ENCODE data around the gene ZFPL1. TPM values are rescaled to one million over a fixed set of nuclear protein-coding genes. Genes with fewer than 3 reads are reported as not detected.

Gene ZFPL1
- total RNA-seq, 2 experiments from 2014 or later: 27.2 to 29.8 TPM

GRCh38 chr11:65121447-65121864 lies 37.4 kb downstream of the ZFPL1 start:
- Mint-ChIP-seq H3K27me3 (no peaks in the 10 kb centered on the region), H3K9me3 (no peaks in the 10 kb centered on the region), H3K27ac (peak overlapping the region; percentile 99), H3K36me3 (ENCODE audit: low read depth) (peaks cover 53% of the 10 kb centered on the region), H3K4me1 (peaks cover 47% of the 10 kb centered on the region), H3K4me3 (peak overlapping the region; percentile 98)
- DNase-seq: peak; percentile 40
- POLR2A ChIA-PET: interaction anchor here (0.6 to 1.0 kb wide), 5 partner anchors 10 to 600 kb away, joined by 3 to 5 read pairs (median 3); partner anchors contain the start of gene SYVN1
- CTCF ChIA-PET: interaction anchor here (0.8 to 2.2 kb wide), 13 partner anchors 8 to 342 kb away, joined by 3 to 8 read pairs (median 4); partner anchors contain the start of genes ARL2 and CAPN1

GRCh38 chr11:65121865-65122696 lies 38.1 kb downstream of the ZFPL1 start, which contains the start of the genes FAU and MRPL49:
Gene FAU, minus strand, starts transcription at chr11:65122134. Its CDS starts 321 bp downstream, at chr11:65121813.
Gene MRPL49, plus strand, starts transcription at chr11:65122321. Its CDS starts 26 bp downstream, at chr11:65122347.
- peaks cover 44% of the 10 kb centered on the region for H3K4me1 Mint-ChIP-seq
- CTCF ChIA-PET: interaction anchor here (0.7 to 2.2 kb wide), 15 partner anchors 9 to 394 kb away, joined by 3 to 8 read pairs (median 4); partner anchors contain the start of genes ARL2 and CAPN1
- peak within 1 kb of the TSS; percentile 99 for H3K27ac Mint-ChIP-seq

DNA sequence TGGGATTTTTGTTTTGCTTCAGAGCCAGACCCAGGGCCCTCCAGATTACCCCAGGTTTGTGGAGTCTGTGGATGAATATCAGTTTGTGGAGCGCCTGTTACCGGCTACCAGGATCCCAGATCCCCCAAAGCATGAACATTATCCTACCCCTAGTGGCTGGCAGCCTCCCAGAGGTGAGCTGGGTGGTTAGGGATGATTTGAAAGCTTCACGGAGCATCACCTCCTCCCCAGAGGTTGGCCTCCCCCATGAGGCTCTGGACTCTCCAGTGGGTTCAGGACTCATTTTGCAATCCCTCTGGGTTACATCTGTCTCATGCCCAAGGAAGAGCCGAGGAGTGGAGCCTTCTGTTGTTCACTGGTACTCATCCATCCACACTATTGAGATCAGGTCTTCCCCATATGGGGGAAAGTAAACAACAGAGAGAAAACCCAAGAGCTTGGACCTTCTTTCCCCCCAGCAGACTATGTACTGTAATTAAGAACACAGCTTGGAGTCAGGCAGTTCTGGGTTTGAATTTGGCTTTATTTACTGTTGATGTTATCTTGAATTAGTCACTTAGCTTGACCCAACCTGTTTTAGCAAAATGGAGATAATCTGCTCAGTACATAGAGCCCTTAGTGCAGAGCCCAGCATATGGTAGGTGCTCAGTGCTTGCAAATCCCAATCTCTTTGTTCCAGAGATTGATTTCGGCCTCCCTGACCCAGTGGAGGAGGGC lies 40.6 kb downstream of the ZFPL1 start:
- Mint-ChIP-seq H3K36me3 (ENCODE audit: low read depth) (peaks cover 46% of the 10 kb centered on the region), H3K27me3 (no peaks in the 10 kb centered on the region), H3K4me3 (peak overlapping the region; percentile 33), H3K4me1 (peaks cover 32% of the 10 kb centered on the region), H3K27ac (no peak overlapping the region), H3K9me3 (no peaks in the 10 kb centered on the region)
- POLR2A ChIA-PET: no interaction called here
- DNase-seq: no peak
- CTCF ChIA-PET: interaction anchor here (1.0 to 1.7 kb wide), 3 partner anchors 12 to 14 kb away, joined by 4 read pairs; partner anchors contain the start of gene TM7SF2

More at GRCh38 chr11:65121865-65122696, 38.1 kb downstream of the ZFPL1 start, which contains the start of the genes FAU and MRPL49:
- no peaks in the 10 kb centered on the region for H3K9me3 Mint-ChIP-seq
- DNase-seq: peak; percentile 100
- H3K27me3 Mint-ChIP-seq: no peaks in the 10 kb centered on the region
- H3K36me3 Mint-ChIP-seq (ENCODE audit: low read depth): peaks cover 58% of the 10 kb centered on the region
- H3K4me3 Mint-ChIP-seq: peak within 1 kb of the TSS; percentile 98
- POLR2A ChIA-PET: interaction anchor here (0.6 to 1.0 kb wide), 6 partner anchors 10 to 648 kb away, joined by 3 to 5 read pairs (median 3); partner anchors contain the start of gene SYVN1

GRCh38 chr11:65125197-65126056 lies 41.4 kb downstream of the ZFPL1 start:
- DNase-seq: no peak
- POLR2A ChIA-PET: no interaction called here
- no peaks in the 10 kb centered on the region for H3K27me3 Mint-ChIP-seq
- H3K4me3 Mint-ChIP-seq: no peak overlapping the region
- H3K36me3 Mint-ChIP-seq (ENCODE audit: low read depth): peaks cover 41% of the 10 kb centered on the region
- CTCF ChIA-PET: interaction anchor here (1.5 to 1.7 kb wide), 2 partner anchors 13 to 15 kb away, joined by 4 read pairs; partner anchors contain the start of gene TM7SF2
- peaks cover 24% of the 10 kb centered on the region for H3K4me1 Mint-ChIP-seq
- H3K27ac Mint-ChIP-seq: no peak overlapping the region
- H3K9me3 Mint-ChIP-seq: no peaks in the 10 kb centered on the region

- DNase-seq: no peak
- ChIA-PET CTCF (interaction anchor here (1.4 kb wide), 1 partner anchor 16 kb away, joined by 4 read pairs; no protein-coding TSS in a partner anchor), POLR2A (no interaction called here)
- no peaks in the 10 kb centered on the region for H3K9me3 Mint-ChIP-seq
- no peak overlapping the region for H3K27ac Mint-ChIP-seq
- H3K36me3 Mint-ChIP-seq (ENCODE audit: low read depth): peaks cover 32% of the 10 kb centered on the region
- H3K4me3 Mint-ChIP-seq: no peak overlapping the region
- H3K27me3 Mint-ChIP-seq: no peaks in the 10 kb centered on the region
- H3K4me1 Mint-ChIP-seq: peaks cover 14% of the 10 kb centered on the region
Measured at GRCh38 chr11:65126624-65127274, 42.7 kb downstream of the ZFPL1 start.

DNA sequence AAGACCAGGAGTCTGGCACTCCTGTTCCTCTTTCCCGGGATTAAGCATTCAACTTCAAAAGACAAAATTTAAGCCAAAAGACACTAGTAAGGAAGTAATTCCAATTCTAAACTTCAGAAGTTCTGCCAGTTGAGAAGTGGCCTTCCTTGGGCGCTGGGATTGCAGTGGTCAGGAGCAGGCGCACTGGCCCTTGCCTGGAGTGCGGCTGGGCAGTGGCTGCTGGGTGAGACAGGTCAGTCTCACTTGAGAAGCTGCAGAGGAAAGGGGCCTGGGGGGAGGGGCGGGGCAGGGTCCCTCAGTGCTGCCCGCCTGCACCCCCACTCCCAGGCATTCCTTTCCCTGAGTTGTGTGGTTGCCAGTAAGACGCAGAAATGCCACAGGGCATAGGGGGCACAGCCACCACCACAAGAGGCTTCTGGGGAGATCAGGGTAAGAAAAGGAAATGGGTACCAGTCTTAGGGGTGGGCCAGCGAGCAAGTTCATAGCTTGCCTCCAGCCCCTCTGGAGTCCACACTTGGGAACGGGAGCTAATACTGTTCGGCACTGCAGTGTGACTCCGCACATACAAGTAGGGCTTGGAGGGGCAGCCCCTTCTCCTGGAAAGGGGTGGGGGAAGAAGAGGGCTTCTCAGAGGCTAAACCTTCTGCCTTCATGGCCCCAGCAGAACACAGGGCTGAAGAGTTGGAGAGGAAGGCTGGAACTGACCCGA lies 43.6 kb downstream of the ZFPL1 start:
- POLR2A ChIA-PET: no interaction called here
- no peak overlapping the region for H3K27ac Mint-ChIP-seq
- H3K36me3 Mint-ChIP-seq (ENCODE audit: low read depth): peaks cover 30% of the 10 kb centered on the region
- H3K4me1 Mint-ChIP-seq: peaks cover 13% of the 10 kb centered on the region
- no peaks in the 10 kb centered on the region for H3K27me3 Mint-ChIP-seq
- CTCF ChIA-PET: interaction anchor here (1.0 to 2.2 kb wide), 5 partner anchors 11 to 259 kb away, joined by 3 to 6 read pairs (median 3); partner anchors contain the start of gene ZNHIT2
- H3K9me3 Mint-ChIP-seq: no peaks in the 10 kb centered on the region
- DNase-seq: no peak
- no peak overlapping the region for H3K4me3 Mint-ChIP-seq

DNA sequence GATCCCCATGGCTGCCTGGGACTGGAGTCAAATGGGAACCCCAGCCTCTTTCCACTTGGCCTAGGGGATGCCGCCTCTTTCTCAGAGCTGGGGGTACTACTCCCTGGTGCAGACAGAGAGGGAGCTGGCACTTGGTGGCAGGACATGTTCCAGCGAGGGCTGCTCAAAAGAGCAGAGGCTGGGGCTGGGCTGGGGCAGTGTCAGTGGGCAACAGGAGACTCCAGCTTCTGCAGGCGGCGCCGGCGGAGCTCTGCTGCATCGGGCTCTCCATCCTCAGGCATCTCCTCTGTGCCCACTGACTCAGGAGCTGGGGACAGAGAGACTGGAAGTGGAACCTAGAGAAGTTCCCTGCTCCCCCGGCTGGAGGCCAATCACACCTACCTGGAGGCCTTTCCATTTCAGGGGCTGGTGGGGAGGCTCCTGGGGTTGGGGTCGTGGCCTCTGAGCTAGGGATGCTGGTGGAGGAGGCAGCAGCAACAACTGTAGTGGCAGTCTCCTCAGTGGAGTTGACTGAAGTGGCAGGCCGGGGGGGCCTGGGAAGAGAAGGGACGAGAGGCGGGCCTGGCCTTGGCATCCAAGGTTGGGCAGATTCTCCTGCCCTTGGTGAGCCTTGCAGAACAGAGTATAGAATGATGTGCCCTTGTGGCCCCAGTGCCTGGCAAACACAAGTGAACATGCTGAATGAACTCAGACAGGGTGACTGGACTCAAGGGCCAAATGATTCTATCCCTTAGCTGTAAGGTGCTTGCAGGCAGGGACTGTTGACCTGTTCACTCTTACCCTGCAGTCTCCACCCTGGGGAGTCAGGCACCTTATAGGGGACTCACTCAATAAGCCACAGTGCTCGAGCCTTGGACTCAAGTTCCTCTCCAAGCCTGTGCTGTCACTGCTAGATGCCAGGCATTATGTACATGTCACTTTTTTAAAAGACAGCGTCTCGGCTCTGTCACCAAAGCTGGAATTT lies 44.4 kb downstream of the ZFPL1 start:
- Mint-ChIP-seq H3K27ac (no peak overlapping the region), H3K4me3 (no peak overlapping the region), H3K4me1 (peaks cover 16% of the 10 kb centered on the region), H3K27me3 (no peaks in the 10 kb centered on the region), H3K9me3 (no peaks in the 10 kb centered on the region), H3K36me3 (ENCODE audit: low read depth) (peaks cover 35% of the 10 kb centered on the region)
- DNase-seq: no peak
- CTCF ChIA-PET: interaction anchor here (0.8 to 2.2 kb wide), 5 partner anchors 10 to 260 kb away, joined by 3 to 6 read pairs (median 3); partner anchors contain the start of gene ZNHIT2
- POLR2A ChIA-PET: interaction anchor here (0.8 kb wide), 1 partner anchor 16 kb away, joined by 6 read pairs; no protein-coding TSS in a partner anchor

DNA sequence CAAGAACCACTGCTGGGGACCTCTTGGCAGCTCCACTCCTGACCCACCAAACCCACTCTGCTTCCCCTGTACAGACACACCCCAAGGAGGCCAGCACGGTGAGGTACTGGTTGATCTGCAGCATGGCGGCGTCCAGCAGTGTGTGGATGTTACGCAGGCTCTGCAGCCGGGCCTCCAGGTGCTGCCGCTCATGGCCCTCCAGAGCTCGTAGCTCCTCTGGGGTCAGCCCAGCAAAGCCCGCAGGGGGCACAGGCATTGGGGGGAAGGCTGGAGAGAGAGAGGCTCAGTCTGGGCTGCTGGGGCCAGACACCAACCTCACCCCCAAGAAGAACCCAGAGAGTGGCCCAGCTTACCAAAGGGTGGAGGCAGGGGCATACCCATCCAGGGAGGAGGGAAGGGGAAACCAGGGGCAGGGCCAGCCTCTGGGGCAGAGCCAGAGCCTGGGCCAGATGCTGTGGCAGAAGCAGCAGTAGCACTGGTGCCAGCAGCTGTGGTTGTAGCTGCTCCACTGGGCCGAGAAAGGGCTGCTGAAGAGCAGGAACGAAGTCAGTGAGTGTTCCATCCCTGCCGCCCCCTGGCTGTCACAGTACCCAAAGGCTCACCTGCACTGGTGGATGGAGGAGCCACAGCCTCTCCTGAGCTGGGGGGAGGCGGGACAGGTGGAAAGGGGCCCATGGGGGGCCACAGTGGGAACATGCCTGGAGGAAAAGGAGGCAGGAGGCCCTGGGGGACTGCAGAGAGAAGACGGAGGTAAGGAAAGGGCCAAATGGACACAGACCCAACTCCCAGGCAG lies 45.8 kb downstream of the ZFPL1 start:
- DNase-seq: no peak
- H3K4me1 Mint-ChIP-seq: peaks cover 13% of the 10 kb centered on the region
- H3K27me3 Mint-ChIP-seq: no peaks in the 10 kb centered on the region
- POLR2A ChIA-PET: no interaction called here
- H3K9me3 Mint-ChIP-seq: no peaks in the 10 kb centered on the region
- H3K36me3 Mint-ChIP-seq (ENCODE audit: low read depth): peaks cover 27% of the 10 kb centered on the region
- CTCF ChIA-PET: interaction anchor here (2.2 kb wide), 1 partner anchor 13 kb away, joined by 6 read pairs; the partner anchor contains the start of gene ZNHIT2
- H3K27ac Mint-ChIP-seq: no peak overlapping the region
- no peak overlapping the region for H3K4me3 Mint-ChIP-seq

DNA sequence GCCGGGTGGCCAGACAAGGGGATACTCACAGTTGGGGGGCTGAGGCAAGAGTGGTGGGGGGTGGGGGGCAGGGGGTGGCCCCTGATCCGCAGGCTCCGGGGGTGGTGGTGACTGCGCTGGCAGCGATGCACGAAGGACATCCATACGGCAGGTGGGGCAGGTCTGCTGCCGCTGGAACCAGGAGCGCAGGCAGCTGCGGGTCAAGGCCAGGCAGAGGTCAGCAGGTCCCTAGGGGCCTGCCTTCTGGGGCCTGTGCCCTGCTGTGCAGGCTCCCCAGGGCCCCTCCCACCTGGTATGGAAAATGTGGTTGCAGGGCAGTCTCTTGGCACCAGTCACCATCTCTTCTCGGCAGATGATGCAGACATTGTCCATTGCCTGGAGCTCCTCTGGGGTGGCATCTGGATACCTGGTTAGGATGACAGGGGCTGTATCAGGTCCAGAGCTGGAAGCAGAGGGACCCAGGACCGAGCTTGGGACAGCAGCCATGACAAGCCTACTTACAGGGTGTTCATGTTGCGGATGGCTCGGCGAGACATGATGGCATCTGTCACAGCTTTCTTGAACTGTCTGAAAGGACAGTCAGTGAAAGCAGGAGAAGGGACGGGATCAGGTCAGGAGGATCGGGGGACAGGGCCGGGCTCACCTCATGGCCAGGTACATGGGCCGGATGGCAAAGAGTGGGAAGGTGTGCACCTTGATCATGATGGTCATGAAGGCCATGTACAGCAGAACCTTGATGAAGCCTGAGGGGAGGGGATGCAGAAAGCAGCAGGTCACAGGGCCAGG lies 46.8 kb downstream of the ZFPL1 start:
- H3K36me3 Mint-ChIP-seq (ENCODE audit: low read depth): peaks cover 25% of the 10 kb centered on the region
- H3K4me1 Mint-ChIP-seq: peaks cover 18% of the 10 kb centered on the region
- ChIA-PET POLR2A (no interaction called here), CTCF (interaction anchor here (0.7 to 2.1 kb wide), 3 partner anchors 9 to 36 kb away, joined by 3 to 7 read pairs (median 3); partner anchors contain the start of genes FAU, MRPL49 and ZNHIT2)
- no peak overlapping the region for H3K4me3 Mint-ChIP-seq
- H3K9me3 Mint-ChIP-seq: no peaks in the 10 kb centered on the region
- H3K27ac Mint-ChIP-seq: peak overlapping the region; percentile 32
- no peak for DNase-seq
- H3K27me3 Mint-ChIP-seq: no peaks in the 10 kb centered on the region
